KOPT-K1 (cell line): ENCODE results near the gene INSM1.

ENCODE experiments used
- H3K27ac ChIP-seq: fragments of 200-600 bp; sonication (generic); 2 replicates; pipeline ENCODE4 v1.5.1; 2016; ENCODE audit warnings: antibody characterized with exemption, mild to moderate bottlenecking, low read depth, low read length; ENCODE audit not compliant: poor library complexity, severe bottlenecking
- H3K36me3 ChIP-seq: fragments of 200-600 bp; sonication (generic); 2 replicates; pipeline ENCODE4 v1.5.1; 2017; ENCODE audit warnings: antibody characterized with exemption, mild to moderate bottlenecking, low read length, moderate library complexity; ENCODE audit not compliant: insufficient read depth
- H3K9me3 ChIP-seq: fragments of 200-600 bp; sonication (generic); 2 replicates; pipeline ENCODE4 v1.5.1; 2017; ENCODE audit warnings: antibody characterized with exemption, low read length, mild to moderate bottlenecking; ENCODE audit not compliant: insufficient read depth, poor library complexity, severe bottlenecking

INSM1 gene, protein sequence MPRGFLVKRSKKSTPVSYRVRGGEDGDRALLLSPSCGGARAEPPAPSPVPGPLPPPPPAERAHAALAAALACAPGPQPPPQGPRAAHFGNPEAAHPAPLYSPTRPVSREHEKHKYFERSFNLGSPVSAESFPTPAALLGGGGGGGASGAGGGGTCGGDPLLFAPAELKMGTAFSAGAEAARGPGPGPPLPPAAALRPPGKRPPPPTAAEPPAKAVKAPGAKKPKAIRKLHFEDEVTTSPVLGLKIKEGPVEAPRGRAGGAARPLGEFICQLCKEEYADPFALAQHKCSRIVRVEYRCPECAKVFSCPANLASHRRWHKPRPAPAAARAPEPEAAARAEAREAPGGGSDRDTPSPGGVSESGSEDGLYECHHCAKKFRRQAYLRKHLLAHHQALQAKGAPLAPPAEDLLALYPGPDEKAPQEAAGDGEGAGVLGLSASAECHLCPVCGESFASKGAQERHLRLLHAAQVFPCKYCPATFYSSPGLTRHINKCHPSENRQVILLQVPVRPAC

DNA sequence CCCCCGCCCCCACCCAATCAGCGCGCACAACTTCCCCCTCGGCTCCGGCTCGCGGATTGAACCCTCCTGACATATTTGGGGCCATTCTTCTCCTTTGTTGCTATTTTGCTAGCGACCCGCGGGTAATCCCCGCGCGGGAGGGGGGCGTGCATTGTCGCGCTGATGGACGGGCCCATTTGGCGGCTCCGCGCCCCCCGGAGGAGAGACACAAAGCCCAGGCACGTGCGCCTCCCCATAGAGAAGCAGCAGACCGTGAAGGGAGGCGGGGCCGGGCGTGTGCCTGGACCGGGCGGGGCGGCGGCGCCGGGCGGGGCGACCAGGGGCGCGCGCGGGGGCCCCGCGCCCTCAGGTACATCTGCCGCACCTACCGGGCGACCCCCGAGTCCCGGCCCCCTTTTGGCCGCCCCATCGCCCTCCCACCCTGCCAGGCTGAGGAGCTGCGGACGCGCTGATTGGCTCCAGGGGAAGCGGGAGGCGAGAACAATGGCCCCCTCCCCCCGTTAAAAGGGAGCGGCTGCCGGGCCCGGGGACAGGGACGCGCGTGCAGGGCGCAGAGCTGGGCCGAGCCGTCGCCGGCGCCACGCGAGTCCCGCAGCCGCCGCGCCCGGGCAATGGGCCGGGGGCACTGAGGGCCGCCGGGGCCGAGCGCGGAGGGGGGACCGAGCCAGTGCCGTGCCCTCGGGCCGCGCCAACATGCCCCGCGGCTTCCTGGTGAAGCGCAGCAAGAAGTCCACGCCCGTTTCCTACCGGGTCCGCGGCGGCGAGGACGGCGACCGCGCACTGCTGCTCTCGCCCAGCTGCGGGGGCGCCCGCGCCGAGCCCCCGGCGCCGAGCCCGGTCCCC, at the start of gene INSM1:
INSM1 (plus strand) TSS at position 530 of the 843 bp plus-strand sequence; CDS start at position 694, 164 bp downstream.
- H3K27ac ChIP-seq = no peak within 1 kb of the TSS
- no peaks in the 10 kb centered on the region for H3K36me3 ChIP-seq
- peaks cover 36% of the 10 kb centered on the region for H3K9me3 ChIP-seq

DNA sequence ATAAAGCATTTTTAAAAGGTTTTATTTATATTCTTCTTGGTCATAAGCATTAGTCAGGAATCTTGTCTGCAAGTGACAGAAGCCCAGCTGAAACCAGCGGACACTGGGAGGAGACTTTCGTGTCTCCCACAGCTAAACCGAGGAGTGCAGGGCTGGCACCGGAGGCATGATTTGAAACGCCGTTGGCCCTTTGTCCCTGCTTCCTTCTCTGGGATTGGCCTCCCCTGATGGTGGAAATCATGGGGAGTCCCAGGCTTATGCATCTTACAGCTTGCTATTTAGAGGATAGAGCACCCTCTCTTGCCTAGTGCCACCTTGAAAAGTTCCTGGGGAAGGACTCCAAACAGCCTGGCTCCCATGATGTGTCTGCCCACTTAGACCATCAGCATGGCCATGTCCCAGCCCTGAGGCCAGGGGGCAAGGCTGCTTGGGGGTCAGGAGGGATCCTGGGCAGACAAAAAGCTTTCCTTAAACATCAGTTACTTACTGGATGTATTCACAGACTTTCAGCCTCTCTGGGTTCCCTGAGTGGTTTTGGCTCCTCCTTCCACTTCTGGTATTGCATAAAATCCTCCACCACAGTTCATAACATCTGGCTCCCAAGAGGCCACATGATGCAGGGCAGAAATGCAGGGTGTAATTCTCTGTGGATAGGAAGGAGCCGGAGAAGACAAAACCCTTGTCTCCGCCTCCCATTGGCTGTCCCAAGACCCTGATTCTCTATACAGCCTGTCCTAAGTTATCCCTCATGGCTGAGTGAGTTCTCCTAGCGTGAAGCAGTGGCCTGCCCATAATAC, 49.3 kb upstream of the INSM1 start:
- peaks cover 6% of the 10 kb centered on the region for H3K9me3 ChIP-seq
- H3K36me3 ChIP-seq = no peaks in the 10 kb centered on the region
- H3K27ac ChIP-seq = no peak overlapping the region

DNA sequence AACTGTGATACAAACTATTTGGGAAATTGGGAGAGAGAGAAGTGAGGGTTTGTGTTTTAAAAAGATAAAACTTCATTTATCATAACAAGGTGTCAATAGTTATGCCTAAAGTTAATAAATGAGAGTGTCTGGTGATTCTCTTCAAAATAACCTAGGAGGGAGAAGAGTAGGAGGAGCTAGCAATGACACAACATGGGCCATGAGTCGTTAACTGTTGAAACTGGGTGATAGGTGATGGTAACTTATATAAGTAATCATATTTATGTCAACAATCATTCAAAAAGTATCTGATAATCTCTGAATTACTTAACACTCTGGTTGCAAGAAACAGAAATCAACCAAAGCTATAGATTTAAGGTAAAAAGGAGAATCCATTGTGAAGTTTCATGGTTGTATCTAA, 46.8 kb upstream of the INSM1 start:
- Histone ChIP-seq H3K36me3 (no peaks in the 10 kb centered on the region), H3K27ac (no peak overlapping the region), H3K9me3 (peaks cover 6% of the 10 kb centered on the region)

DNA sequence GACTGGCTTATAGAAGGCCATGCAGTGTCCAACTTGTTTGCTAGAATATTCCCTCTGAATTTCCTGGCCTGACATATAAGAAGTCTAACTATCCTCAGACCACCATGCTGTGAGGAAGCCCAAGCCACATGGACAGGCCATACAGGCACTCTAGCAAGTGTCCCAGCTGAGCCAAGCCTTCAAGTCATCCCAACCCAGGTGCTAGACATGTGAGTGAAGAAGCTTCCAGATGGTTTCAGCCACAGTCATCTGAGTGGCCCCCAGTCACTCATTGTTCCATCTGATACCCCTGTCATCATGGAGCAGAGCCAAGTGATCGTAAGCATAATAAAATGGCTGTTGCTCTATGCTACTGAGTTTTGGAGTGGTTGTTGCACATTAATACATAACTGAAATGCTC, 46.0 kb upstream of the INSM1 start:
- H3K36me3 ChIP-seq = no peaks in the 10 kb centered on the region
- peaks cover 6% of the 10 kb centered on the region for H3K9me3 ChIP-seq
- no peak overlapping the region for H3K27ac ChIP-seq

DNA sequence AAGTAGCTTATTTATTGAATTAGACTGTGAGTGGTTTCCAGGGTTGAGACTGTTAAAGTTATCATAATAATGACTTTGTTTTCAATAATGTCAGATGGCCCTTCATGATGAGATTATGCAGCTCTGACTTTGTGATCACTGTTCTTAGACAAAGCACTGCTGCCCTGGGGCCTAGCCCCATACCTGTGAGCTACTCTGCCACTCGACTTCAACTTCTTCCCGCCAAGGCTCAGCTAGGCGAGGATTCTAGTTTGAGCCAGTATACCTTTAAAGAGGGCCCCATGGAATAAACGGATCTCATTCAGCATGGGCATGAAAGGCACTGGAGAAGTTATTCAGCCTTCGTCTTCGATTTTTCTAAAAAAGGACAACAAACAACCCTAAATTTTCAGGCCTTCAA, 45.0 kb upstream of the INSM1 start:
- Histone ChIP-seq H3K27ac (no peak overlapping the region), H3K36me3 (no peaks in the 10 kb centered on the region), H3K9me3 (peaks cover 6% of the 10 kb centered on the region)

DNA sequence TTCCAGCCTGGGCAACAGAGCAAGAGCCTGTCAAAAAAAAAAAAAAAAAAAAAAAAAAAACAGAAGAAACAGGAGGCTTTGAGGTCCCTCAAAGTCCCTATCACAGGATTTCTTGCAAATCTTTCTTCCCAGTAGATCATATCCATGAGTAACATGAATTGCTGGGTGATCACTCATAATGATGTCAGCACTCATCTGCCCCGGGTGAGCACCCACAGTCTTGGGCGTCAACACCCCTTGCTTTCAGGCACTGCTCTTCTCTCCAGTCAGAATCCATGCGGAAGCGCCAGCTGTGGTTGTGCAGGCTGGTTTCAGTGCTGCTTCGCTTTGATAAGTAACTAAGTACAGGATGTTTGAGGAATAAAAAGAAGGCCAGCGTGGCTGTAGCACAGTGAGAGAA, 40.2 kb upstream of the INSM1 start:
- no peak overlapping the region for H3K27ac ChIP-seq
- H3K36me3 ChIP-seq = no peaks in the 10 kb centered on the region
- H3K9me3 ChIP-seq = no peaks in the 10 kb centered on the region

DNA sequence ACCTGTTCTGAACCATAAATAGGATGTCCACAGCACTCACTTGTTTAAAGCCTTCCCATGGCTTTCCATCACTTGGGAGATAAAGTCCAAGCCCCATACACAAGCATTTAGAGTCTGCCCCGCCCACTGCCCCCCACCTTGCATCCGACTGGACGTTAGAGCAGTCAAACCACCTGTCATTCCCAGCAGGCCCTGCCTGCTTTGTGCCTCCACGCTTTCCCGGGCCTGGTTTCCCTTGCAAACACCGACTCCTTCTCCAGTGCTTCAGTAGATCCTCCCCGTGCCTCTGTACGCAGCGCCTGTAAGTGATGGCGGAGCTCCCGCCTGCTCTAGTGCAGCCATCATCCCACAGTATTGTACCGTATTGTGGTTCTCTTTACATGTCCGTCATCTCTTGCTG, 38.3 kb upstream of the INSM1 start:
- H3K36me3 ChIP-seq = no peaks in the 10 kb centered on the region
- H3K9me3 ChIP-seq = no peaks in the 10 kb centered on the region
- no peak overlapping the region for H3K27ac ChIP-seq

DNA sequence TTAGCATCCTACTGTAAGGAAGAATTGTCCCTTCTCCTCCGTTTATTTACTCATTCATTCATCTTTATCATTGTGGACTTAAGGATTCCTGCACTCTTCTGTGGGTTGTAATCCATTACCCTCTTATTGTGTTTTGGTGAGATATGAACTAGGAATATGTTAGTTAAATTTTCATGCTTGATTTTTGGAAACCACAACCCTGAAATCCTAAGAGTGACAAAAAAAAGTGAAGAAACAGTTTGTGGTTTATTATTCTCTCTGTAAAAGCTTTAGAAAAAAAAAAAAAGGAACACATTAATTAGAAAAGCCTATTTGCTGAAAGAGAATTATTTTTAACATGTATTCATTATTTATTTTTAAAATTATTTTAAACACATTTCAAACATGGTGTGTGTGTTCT, 36.7 kb upstream of the INSM1 start:
- H3K36me3 ChIP-seq = no peaks in the 10 kb centered on the region
- no peak overlapping the region for H3K27ac ChIP-seq
- H3K9me3 ChIP-seq = peaks cover 3% of the 10 kb centered on the region

DNA sequence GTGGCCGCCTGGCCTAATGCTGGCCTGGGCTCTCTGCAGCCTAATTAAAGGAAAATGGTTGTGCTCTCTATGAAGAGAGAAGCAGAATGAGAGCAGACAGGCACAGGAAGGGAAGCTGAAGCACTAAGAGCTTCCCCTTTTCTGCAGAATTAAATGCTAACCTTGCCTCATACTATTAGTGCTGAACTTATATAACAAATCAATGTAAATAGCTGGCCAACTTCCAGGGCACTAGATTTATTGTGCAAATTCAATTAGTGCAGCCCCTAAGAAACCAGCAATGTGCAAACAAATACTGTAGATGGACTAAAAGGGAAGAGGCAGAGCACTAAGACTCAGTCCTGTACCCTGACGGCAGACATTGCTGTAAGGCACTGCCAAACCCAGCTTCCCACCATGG, 36.1 kb upstream of the INSM1 start:
- Histone ChIP-seq H3K27ac (no peak overlapping the region), H3K36me3 (no peaks in the 10 kb centered on the region), H3K9me3 (peaks cover 3% of the 10 kb centered on the region)

DNA sequence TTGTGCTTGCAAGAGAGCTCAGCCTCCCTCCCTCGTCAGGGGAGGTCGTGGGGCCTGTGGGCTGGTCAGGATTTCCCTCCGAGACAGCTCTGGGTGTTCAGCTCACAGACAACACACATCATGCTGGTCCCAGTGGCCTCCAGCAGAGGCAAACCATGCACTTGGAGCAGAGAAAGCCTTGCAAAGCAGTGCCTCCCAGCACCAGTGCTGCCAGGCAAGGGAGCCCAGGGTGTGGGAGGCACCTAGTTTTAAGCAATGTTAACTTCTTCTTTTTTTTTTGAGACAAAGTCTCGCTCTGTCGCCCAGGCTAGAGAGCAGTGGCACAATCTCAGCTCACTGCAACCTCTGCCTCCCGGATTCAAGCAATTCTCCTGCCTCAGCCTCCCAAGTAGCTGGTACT, 34.0 kb upstream of the INSM1 start:
- Histone ChIP-seq H3K27ac (no peak overlapping the region), H3K36me3 (no peaks in the 10 kb centered on the region), H3K9me3 (peaks cover 3% of the 10 kb centered on the region)

DNA sequence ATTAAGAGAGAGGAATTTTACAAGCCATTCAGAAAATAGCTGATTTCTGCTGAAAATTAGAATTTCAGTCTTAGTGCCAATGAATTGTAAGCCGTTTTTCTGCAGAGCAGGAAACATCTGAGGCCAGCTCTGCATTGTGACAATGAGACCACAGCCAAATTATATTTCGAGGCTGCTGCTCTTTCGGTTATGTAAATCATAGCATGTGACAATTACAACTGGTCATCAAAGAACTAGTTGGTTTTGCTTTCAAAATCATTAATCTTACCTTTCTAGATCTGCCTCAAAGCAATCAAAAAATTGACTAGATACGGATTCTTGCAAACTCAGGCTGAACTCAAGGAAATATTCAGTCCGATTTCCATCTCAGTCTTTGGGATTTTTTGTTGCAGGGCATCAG, 33.4 kb upstream of the INSM1 start:
- no peaks in the 10 kb centered on the region for H3K36me3 ChIP-seq
- peaks cover 3% of the 10 kb centered on the region for H3K9me3 ChIP-seq
- no peak overlapping the region for H3K27ac ChIP-seq

DNA sequence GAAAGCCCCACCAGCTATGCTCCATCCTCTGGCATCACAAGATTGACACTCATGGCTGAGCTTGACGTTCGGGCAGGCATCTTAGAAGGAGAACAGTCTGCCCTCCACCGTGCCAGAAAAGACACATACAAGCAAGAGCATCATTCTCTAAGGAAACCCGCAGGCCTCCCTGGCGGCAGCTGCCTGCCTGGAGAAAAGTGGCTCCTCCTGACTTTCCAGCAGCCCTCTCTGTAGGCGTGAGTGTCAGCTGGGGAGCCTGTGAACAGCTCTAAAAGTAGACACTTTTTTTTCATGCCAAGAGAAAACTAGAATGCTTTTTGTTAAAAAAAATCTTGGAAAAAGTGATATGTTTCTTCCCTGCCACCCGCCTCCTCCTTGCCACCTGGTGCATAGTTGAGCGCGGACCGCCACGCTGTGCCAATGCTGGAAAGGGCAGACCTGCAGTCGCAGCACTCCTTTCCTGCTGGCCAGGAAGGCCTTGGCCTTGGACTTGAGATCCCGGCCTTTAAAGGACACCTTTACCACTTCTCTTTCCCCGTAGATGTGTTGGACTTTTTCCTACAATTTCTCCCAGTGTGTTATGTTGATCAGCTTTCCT, 29.7 kb upstream of the INSM1 start:
- H3K36me3 ChIP-seq = no peaks in the 10 kb centered on the region
- no peak overlapping the region for H3K27ac ChIP-seq
- H3K9me3 ChIP-seq = peaks cover 3% of the 10 kb centered on the region

DNA sequence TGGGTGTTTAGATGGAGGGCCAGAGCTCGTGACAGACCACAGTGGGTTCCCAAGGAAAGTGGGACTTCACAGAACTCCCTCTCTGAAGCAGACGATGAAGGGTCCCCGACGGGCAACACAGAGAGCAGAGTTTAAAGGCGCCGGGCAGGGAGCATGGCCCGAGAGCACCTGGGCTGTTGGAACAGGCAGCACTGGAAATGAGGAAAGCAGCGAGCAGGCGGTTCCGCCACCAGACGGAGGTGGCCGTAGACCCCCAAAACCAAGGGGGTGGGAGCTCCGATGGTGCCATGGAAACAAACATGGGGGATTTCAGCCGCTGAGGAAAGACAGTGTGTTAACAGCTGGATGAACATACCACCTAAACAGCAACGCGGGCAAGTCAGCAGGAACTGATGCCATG, 27.5 kb upstream of the INSM1 start:
- H3K36me3 ChIP-seq = no peaks in the 10 kb centered on the region
- H3K27ac ChIP-seq = no peak overlapping the region

DNA sequence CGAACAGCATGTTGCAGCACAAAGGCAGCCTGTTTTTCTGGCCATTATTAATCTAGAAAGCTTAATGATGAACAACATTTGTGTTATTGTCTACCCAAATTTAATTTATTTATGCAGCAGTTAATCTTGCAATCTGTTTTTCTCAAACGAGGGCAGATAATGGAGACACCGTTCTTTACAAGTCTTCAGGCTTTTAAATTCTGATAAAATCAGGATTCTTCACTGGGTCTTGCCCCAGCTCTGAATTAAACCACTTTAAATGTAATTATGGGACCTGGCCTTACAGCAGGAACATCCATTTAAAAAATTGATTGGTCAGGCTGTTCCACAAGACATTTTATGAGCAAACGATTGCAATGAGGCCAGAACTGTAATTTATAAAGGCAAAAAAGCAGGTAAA, 26.5 kb upstream of the INSM1 start:
- H3K27ac ChIP-seq = no peak overlapping the region
- H3K9me3 ChIP-seq = no peaks in the 10 kb centered on the region
- no peaks in the 10 kb centered on the region for H3K36me3 ChIP-seq

More for the DNA sequence above, 27.5 kb upstream of the INSM1 start:
- H3K9me3 ChIP-seq = peaks cover 1% of the 10 kb centered on the region
